A549 treated with AZD2906 at 1 μM for 4 hours (cell line): ENCODE data around the gene TRAPPC5. TPM values are rescaled to one million over a fixed set of nuclear protein-coding genes. Genes with fewer than 3 reads are reported as not detected.

Source experiments
- total RNA-seq: library from RNA; stranded (reverse); fragments of 200-300 nt; extraction: Qiagen RNA extraction; gene quantifications from 5 replicates; pipeline ENCODE4 v1.2.3, GENCODE V29; 2022

TRAPPC5 gene
- total RNA-seq: 38.4 to 108 TPM (median 106 TPM) in 5 replicates

DNA sequence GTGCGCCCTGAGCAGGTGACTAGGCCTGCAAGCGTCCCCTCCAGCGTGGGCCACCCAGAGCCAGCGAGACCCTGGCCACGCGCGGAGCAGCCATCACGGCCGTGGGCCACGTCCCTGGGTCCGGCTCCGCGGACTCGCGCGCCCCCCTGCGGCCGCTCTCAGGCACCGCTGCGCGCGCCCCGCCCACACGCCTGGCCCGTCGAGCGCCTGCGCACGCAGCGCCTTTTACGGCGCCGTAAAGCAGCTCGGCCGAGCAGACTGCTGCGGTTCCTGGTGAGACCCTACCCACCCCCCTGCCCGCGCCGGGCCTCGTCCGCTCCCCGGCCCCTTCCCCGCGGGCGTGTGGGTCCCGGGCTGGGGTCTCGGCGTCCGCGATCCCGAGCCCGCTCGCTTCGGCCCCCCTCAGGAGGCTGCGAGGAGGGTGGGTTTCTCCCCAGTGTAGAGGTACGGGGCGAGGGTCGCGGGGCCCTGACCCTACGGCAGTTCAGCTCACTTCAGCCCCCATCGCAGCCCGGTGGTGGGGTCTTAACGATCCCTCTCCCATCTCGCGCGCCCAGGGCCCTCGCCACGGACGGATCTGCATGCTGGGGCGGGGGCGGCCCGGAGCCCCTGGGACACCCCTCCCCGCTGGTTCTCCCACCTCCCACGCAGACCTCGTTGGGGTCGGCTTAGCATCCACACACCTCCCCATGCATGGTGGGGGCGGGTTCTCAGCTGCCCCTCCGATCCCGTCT, at the start of gene TRAPPC5:
TSS of gene TRAPPC5 (plus strand) at position 228 of the 734 bp plus-strand sequence. CDS start 1,421 bp downstream, outside the sequence.

DNA sequence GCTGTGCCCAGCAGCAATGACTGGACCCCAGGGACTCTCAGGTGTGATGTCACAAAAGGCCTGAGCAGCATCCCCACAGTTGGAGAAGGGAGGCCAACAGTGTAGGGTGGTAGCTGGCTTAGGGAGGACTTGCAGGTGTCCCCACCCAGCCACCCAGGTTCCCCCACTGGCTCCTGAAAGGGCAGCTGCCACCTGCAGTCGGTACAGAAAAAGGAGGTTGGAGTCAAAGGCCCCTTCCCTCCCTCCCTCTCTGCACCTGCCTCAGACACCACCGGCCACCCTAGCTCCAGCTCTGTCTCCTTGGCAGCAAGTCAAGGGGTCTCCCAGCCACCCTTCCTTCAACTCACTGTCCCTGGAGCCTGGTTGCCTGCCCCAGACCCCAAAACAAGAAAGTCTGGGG, 46.9 kb upstream of the TRAPPC5 start, which contains the start of gene PCP2:
TSS of gene PCP2 (minus strand) at position 22 of the 400 bp plus-strand sequence. CDS start 262 bp downstream, outside the sequence.

DNA sequence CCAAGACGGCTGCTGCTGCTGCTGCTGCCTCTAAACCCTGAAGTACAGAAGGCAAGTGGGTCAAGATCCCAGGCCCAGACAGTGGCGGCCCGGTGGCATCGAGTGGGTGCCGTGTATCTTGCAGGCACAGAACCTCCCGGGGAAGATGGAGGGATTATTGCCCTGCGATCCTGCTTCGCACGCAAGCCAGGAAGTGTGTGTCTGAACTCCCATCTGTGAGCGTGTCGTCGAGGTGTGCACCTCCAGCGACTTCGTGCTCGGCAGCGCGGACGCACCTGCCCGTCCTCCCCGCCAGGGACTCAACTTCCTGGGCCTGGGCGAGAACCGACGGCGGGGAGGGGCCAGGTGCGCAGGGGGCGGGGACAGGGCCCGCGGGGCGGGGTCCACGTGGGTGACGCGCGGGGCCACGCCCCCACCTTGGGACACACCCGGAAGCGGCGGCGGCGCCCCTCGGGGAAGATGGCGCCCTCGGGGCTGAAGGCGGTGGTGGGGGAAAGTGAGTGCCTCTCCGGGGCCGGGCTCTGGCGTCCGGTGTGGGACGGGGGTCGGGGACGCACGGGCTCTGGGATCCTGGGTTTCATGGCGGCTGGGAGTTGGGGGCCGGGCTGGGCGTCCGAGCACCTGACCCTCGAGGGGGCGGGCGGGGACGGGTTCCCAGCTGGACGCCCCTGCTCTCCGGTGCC, 43.8 kb upstream of the TRAPPC5 start, which contains the start of gene STXBP2:
TSS of gene STXBP2 (plus strand) at position 420 of the 683 bp plus-strand sequence. CDS start at position 460, 40 bp downstream.

DNA sequence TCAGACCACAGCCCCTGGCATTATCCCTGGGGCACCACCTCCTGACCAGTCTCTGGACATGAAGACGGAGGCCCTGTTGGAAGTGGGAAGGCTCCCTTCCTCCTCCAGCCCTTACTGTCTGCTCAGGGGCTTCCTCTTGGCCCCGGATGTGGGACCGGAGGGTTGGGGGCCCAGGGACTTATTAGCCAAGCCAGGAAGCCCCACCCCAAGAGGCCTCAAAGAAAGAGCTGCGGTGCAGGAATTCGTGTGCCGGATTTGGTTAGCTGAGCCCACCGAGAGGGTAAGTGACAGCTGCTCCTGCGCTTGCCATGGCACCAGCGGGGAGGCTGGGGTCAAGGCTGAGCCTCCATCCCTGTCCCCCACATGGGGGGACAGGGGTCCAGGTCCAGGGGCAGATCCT, 11.8 kb upstream of the TRAPPC5 start, which contains the start of gene RETN:
TSS of gene RETN (plus strand) at position 208 of the 400 bp plus-strand sequence. CDS start 278 bp downstream, outside the sequence.

DNA sequence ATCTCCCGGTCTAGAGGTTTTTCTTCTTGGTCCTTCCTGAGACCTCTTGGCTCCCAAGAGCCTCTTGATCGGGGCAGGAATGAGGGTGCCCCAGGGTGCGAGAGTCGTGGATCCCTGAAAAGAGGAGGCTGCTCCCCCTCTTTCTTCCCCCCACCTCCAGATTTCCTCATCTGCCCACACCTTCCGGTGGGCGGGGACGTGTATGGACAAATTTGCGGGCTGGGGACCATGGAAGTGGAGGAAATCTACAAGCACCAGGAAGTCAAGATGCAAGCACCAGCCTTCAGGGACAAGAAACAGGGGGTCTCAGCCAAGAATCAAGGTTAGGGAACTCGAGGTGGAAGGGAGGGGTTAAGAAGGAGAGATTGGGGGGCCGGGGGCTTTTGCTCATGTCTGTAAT, 3.8 kb upstream of the TRAPPC5 start, which contains the start of gene MCEMP1:
TSS of gene MCEMP1 (plus strand) at position 237 of the 400 bp plus-strand sequence. CDS start at position 268, 31 bp downstream.

DNA sequence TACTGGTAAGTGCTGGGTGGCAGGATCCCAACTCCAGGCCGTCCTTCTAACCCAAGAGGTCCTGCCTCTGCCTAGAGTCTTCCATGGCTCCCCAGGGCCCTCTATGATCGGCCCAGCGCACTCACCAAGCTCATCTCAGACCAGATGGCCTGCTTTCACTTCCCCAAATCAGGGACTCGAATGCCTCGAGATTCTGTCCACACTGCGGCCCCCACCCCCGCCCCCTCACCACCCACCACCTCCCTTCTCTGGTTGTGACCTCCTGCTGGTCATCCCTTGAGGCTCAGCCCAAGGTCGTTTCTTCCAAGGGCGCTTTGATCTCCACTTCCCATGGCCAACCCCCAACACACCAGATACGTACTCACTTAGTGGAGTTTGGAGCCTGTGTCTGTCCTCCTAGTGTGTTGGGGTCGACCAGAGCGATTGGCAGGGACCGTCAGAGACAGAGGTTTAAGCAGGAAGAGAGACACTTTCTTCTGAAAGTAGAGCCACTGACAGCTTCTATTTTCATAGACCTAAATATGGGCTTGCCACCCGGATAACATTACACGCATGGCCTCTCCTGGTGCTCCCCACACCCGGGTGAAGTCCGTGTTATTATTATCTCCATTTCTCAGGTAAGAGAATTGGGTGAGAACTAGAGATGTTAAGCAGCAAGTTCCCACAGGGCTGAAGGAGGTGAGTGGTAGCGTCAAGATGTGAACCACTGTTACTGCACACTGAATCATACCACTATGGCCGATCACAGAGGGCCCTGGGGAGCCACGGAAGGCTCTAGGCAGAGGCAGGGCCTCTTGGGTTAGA, 21.2 kb downstream of the TRAPPC5 start, which contains the start of gene FCER2:
TSS of gene FCER2 (minus strand) at position 478 of the 804 bp plus-strand sequence. CDS start 2,371 bp downstream, outside the sequence.

DNA sequence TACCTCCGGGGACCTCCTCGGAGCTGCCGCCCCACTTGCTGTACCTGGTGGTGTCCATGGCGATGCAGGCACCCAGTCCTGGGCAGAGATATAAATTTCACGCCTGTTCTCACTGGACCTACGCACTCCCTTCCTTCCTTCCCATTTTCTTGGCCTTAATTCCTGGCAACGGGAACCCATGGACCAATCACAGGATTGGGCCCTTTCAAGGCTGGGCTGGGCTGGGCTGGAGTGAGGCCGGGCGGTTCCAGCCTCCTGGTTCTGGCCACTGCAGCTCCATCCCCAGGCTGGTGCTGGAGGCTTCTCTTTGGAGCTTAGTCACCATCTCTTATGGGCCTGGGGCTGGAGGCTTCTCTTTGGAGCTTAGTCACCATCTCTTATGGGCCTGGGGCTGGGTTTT, 51.4 kb downstream of the TRAPPC5 start, which contains the start of gene CLEC4G:
TSS of gene CLEC4G (minus strand) at position 66 of the 400 bp plus-strand sequence. CDS start at position 58, 8 bp downstream.

Other genes with a start within 250 kb of the TRAPPC5 start
- 2.0 to 2.4 TPM (median 2.1 TPM) in 5 replicates for gene PEX11G, start 191.8 kb upstream of the TRAPPC5 start, total RNA-seq
- gene ZNF358, start 164.7 kb upstream of the TRAPPC5 start, total RNA-seq: 16.8 to 19.5 TPM (median 18.6 TPM) in 5 replicates
- 7.4 to 13.1 TPM (median 11.5 TPM) in 5 replicates for gene MCOLN1, start 158.2 kb upstream of the TRAPPC5 start, total RNA-seq
- 28.0 to 34.4 TPM (median 33.8 TPM) in 5 replicates for gene PNPLA6, start 145.1 kb upstream of the TRAPPC5 start, total RNA-seq
- 4.8 to 6.6 TPM (median 6.4 TPM) in 5 replicates for gene CAMSAP3, start 85.0 kb upstream of the TRAPPC5 start, total RNA-seq
- 23.5 to 28.2 TPM (median 27.6 TPM) in 5 replicates for gene XAB2, start 51.3 kb upstream of the TRAPPC5 start, total RNA-seq
- gene PET100, start 51.0 kb upstream of the TRAPPC5 start, total RNA-seq: 47.0 to 60.6 TPM (median 52.7 TPM) in 5 replicates
- gene PCP2, start 47.1 kb upstream of the TRAPPC5 start, total RNA-seq: 0.23 TPM in 1 of 5 replicates, not detected in the others
- 31.5 to 43.4 TPM (median 41.1 TPM) in 5 replicates for gene STXBP2, start 43.7 kb upstream of the TRAPPC5 start, total RNA-seq
- gene RETN, start 11.8 kb upstream of the TRAPPC5 start, total RNA-seq: not detected in 5 replicates
- not detected in 5 replicates for gene MCEMP1, start 3.7 kb upstream of the TRAPPC5 start, total RNA-seq
- not detected in 5 replicates for gene FCER2, start 21.3 kb downstream of the TRAPPC5 start, total RNA-seq
- not detected in 5 replicates for gene CLEC4G, start 51.3 kb downstream of the TRAPPC5 start, total RNA-seq
- gene CD209, start 66.7 kb downstream of the TRAPPC5 start, total RNA-seq: not detected in 5 replicates
- not detected in 5 replicates for gene CLEC4M, start 82.4 kb downstream of the TRAPPC5 start, total RNA-seq
- 1.3 to 1.9 TPM (median 1.5 TPM) in 5 replicates for gene EVI5L, start 149.4 kb downstream of the TRAPPC5 start, total RNA-seq
- 0.28 to 0.51 TPM (median 0.39 TPM) in 5 replicates for gene PRR36, start 193.6 kb downstream of the TRAPPC5 start, total RNA-seq
- gene LRRC8E, start 207.7 kb downstream of the TRAPPC5 start, total RNA-seq: 5.1 to 6.0 TPM (median 5.5 TPM) in 5 replicates
- 11.3 to 15.6 TPM (median 13.9 TPM) in 5 replicates for gene MAP2K7, start 223.0 kb downstream of the TRAPPC5 start, total RNA-seq
- gene TGFBR3L, start 234.0 kb downstream of the TRAPPC5 start, total RNA-seq: 0.63 to 2.0 TPM (median 1.7 TPM) in 5 replicates
- 20.6 to 32.3 TPM (median 29.6 TPM) in 5 replicates for gene SNAPC2, start 239.5 kb downstream of the TRAPPC5 start, total RNA-seq
- gene CTXN1, start 245.3 kb downstream of the TRAPPC5 start, total RNA-seq: 8.2 to 23.4 TPM (median 22.0 TPM) in 5 replicates